ENCODE measurements around the gene KCTD8.
"Not testable (repeated sequence)": the region's sequence is repeated elsewhere in the genome, so short reads cannot be mapped to it uniquely, and the experiment has no call there.

KCTD8 gene

DNA sequence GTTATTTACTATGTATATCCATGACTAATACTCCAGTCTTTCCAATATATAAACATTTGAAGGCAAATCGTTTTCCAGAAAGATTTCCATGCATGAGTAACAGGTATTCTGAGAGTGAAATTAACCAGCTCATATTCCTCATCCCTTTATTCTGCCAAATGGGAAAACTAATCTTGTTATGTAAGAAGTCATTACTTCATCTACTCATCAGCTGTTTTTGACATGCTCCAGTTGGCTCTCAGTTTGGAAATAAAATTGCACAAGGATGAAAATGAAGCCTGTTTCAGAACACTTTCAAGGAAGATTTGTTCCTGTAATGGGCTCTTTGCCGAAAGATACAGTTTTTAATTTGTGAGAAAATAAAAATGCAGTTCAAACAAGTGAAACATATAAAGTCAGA lies 121.9 kb downstream of the KCTD8 start:
- DNase-seq (ENCODE audit: low spot score) = no peak

DNA sequence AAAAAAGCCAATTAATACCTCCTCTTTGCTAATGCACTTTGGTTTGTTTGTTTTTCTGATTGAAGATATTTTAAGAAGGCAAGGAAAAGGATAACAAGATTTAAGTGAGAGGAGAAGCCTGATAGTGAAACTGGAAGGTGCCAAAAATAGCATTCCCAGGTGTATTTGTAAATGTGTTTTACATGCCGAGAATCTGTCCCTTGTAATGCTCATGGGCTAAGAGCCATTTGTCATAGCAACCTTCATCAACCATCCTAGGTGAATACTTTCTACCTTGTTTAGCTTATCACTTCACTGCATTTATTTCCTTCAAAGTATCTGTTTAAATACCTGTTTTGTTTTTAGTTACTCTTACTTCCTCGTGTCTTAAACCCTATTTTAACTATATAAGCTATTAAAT lies 127.8 kb downstream of the KCTD8 start:
- DNase-seq (ENCODE audit: low spot score) = no peak

DNA sequence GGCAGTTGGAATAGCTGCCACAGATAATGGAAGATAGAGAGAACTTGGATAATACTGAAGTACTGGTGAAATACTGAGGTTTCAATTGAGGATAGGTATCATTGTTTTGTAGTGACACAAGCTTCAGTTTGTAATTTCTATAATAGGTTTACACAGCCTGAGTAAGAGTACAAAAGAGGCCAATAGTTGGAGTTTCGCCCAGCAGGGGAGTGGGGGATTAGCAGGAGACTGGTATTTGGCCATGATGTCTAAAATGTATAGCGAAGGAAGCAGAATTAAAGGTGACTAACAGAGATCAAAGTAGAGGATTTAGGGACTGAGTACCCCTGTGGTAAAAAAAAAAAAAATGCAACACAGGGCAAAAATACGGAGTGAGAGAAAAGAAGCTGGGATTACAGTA lies 129.5 kb downstream of the KCTD8 start:
- DNase-seq (ENCODE audit: low spot score) = no peak

GRCh38 chr4:44313702-44314101 lies 134.9 kb downstream of the KCTD8 start:
- DNase-seq (ENCODE audit: low spot score) = no peak

DNA sequence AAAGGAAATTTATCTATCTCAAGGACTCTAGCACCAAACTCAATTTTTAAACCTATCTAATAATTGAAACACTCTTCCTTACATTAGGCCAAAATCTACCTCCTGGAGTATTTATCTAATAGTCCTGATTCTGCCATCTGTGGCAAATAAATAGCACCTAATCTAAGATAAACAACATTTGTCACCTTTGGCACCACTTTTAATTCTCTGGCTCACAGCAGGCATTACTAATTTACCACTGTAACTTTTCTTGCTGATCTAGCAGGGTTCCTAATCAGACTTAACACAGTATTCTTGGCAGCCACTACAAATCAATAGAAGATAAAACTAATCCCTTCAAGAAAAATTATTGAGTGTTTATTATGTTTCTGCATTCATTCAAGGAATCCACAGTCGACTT lies 161.1 kb downstream of the KCTD8 start:
- no peak for DNase-seq (ENCODE audit: low spot score)

- DNase-seq (ENCODE audit: low spot score) = no peak
Measured at GRCh38 chr4:44279469-44279868, 169.1 kb downstream of the KCTD8 start.

- no peak for DNase-seq (ENCODE audit: low spot score)
Measured at GRCh38 chr4:44279066-44279465, 169.5 kb downstream of the KCTD8 start.

GRCh38 chr4:44257461-44257860 lies 191.1 kb downstream of the KCTD8 start:
- DNase-seq (ENCODE audit: low spot score) = no peak

GRCh38 chr4:44256414-44256813 lies 192.2 kb downstream of the KCTD8 start:
- DNase-seq (ENCODE audit: low spot score) = no peak

DNA sequence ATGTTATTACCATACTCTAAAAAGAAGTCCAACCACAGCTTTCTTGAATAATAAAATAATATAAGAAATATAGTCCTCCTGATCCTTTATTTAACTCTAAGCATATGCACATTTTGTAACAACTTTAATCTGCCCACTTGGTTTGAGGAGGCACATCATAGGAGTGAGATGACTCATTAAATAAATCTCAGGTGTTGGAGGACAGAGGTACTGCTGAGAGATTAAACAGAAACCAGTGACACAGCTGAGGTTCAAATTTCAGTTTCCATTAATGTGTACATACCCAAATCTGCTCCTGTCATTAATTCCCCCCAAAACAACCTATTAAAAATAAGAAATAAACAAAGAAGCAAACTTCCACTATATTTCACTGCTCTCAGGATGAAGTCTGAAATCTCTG lies 211.0 kb downstream of the KCTD8 start:
- DNase-seq (ENCODE audit: low spot score) = no peak

- DNase-seq (ENCODE audit: low spot score) = no peak
Measured at GRCh38 chr4:44235897-44236296, 212.7 kb downstream of the KCTD8 start.

DNA sequence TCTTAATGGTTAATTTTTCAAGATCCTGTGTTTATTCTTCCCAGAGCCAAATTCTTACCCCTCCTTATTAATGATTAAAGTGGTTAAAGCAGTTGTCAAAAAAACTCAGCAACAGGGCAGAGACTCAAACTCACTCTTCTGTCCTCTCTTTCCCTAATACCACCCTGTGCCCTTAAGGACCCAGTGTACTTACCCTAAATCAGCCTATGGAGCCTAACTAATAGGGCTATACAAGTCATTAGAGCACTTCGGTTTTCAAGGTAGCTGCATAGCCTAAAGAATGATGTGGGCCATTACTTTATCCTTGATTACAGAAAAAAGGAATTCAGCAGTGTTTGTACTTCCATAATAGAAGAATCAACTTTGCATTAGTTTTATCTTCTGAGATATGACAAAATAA lies 216.3 kb downstream of the KCTD8 start:
- no peak for DNase-seq (ENCODE audit: low spot score)

- DNase-seq (ENCODE audit: low spot score) = no peak
Measured at GRCh38 chr4:44231006-44231405, 217.6 kb downstream of the KCTD8 start.

GRCh38 chr4:44228326-44228725 lies 220.3 kb downstream of the KCTD8 start:
- no peak for DNase-seq (ENCODE audit: low spot score)

DNA sequence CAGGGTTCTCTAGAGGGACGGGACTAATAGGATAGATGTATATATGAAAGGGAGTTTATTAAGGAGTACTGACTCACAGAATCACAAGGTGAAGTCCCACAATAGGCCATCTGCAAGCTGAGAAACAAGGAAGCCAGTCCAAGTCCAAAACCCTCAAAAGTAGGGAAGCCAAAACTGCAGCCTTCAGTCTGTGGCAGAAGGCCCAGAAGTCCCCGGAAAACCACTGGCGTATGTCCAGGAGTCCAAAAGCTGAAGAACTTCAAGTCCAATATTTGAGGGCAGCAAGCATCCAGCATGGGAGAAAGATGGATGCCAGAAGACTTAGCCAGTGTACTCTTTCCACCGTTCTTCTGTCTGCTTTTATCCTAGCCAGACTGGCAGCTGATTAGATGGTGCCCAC lies 227.2 kb downstream of the KCTD8 start:
- no peak for DNase-seq (ENCODE audit: low spot score)

DNA sequence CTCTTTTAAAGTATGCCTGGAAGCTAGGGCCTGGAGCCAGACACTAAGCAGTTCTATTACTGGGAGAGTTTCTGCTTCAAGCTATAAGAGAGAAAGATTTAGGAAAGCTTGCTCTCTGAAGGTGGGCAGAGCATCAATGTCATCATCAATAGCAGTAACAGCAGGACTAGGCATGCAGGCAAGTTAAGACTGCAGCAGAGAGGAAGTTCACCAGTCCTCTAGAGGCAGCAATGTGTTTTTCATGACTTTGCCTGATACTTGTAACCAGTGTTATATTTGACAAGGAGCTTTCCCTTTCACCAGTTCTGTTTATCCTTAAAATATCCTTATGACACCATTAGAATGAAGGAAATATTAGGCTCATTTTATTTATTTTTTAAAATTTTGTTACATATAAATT lies 237.9 kb downstream of the KCTD8 start:
- no peak for DNase-seq (ENCODE audit: low spot score)

DNA sequence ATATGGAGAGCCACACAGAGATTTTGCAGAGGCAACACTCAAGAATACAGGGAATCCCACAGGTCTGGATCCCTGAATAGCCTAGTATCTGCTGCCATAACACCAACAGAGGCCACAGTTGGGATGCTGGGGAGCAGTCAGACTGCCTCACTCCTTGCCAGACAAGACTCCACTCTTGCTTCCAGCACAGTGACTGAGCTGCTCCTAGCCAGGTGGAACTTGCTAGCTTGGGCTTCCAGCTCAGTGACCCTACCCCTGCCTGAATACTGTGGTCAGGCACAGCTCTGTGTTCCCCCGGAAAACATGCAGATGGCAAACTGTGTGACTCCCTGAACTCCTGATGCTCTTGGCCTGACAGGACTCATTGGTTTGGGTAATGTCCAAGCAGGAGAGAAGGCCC lies 251.8 kb downstream of the KCTD8 start:
- DNase-seq (ENCODE audit: low spot score) = no peak

GRCh38 chr4:44194365-44194764 lies 254.2 kb downstream of the KCTD8 start:
- DNase-seq (ENCODE audit: low spot score) = no peak

- no peak for DNase-seq (ENCODE audit: low spot score)
Measured at GRCh38 chr4:44186850-44187246, 261.8 kb downstream of the KCTD8 start.

- DNase-seq (ENCODE audit: low spot score) = no peak
Measured at GRCh38 chr4:44186096-44186849, 262.3 kb downstream of the KCTD8 start.

DNA sequence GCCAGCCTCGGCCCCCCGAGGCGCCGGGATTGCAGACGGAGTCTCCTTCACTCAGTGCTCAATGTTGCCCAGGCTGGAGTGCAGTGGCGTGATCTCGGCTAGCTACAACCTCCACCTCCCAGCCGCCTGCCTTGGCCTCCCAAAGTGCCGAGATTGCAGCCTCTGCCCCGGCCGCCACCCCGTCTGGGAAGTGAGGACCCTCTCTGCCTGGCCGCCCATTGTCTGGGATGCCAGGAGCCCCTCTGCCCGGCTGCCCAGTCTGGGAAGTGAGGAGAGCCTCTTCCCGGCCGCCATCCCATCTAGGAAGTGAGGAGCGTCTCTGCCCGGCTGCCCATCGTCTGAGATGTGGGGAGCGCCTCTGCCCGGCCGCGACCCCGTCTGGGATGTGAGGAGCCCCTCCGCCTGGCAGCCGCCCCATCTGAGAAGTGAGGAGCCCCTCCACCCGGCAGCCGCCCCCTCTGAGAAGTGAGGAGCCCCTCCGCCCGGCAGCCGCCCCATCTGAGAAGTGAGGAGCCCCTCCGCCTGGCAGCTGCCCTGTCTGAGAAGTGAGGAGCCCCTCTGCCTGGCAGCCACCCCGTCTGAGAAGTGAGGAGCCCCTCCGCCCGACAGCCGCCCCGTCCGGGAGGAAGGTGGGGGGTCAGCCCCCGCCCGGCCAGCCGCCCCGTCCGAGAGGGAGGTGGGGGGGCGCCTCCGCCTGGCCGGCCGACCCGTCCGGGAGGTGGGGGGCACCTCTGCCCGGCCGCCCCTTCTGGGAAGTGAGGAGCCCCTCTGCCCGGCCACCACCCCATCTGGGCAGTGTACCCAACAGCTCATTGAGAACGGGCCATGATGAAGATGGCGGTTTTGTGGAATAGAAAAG lies 266.9 kb downstream of the KCTD8 start:
- not testable (repeated sequence) for DNase-seq (ENCODE audit: low spot score)

- DNase-seq (ENCODE audit: low spot score) = not testable (repeated sequence)
Measured at GRCh38 chr4:44167766-44168165, 280.8 kb downstream of the KCTD8 start.

GRCh38 chr4:44165938-44166337 lies 282.7 kb downstream of the KCTD8 start:
- no peak for DNase-seq (ENCODE audit: low spot score)

Data from hematopoietic multipotent progenitor cell treated with erythropoietin and hydrocortisone succinate and interleukin-3 and kit ligand, for 15 days (in vitro differentiated cells).